Body of pancreas (tissue), 4 donors: ENCODE measurements around the gene BORCS8.

Experiments used
- CTCF ChIP-seq, 7 experiments: fragments of 450-650 bp in 4 of 7; fragments of 200-600 bp in 3 of 7; sonication (generic) in 3 of 7; IDR thresholded peaks; one replicate each; pipeline ENCODE4 v1.5.1; 2016 to 2019; ENCODE audit warnings: antibody characterized with exemption in 7 of 7
- POLR2A ChIP-seq, 3 donors: fragments of 450-650 bp; IDR thresholded peaks; one replicate each; pipeline ENCODE4 v1.6.1; 2016; ENCODE audit warnings: antibody characterized with exemption in 3 of 3, mild to moderate bottlenecking in 2 of 3

GRCh38 chr19:19154768-19155494 is 37.0 kb downstream of the BORCS8 start:
- TF ChIP-seq CTCF (IDR thresholded peaks at IDR 0.05), result no peak
- no peak for TF ChIP-seq POLR2A (IDR thresholded peaks at IDR 0.05)
